T-helper 2 cell treated with Interferon-gamma antibody and Interleukin-4, amounts not matched to agents 5 μg/mL and 100 μg/mL, for 36 hours (primary cell): Measurements from ENCODE around the gene TK2.
"Not testable (repeated sequence)": the region's sequence is repeated elsewhere in the genome, so short reads cannot be mapped to it uniquely, and the experiment has no call there.

Source experiments
- DNase-seq: peaks from one replicate; pipeline ENCODE4 v3.0.0; 2021; ENCODE audit warnings: low spot score
- H3K27ac Mint-ChIP-seq: one replicate; pipeline ENCODE4 v1.8.0; 2021; ENCODE audit warnings: mild to moderate bottlenecking, mixed read lengths
- H3K27me3 Mint-ChIP-seq: one replicate; pipeline ENCODE4 v1.8.0; 2021; ENCODE audit warnings: low read depth, mixed read lengths
- H3K36me3 Mint-ChIP-seq: one replicate; pipeline ENCODE4 v1.8.0; 2021; ENCODE audit warnings: low read depth, mixed read lengths
- H3K4me1 Mint-ChIP-seq: one replicate; pipeline ENCODE4 v1.8.0; 2021; ENCODE audit warnings: low read depth, mixed read lengths
- H3K4me3 Mint-ChIP-seq: one replicate; pipeline ENCODE4 v1.8.0; 2022; ENCODE audit warnings: mild to moderate bottlenecking, moderate library complexity, mixed read lengths
- H3K9me3 Mint-ChIP-seq: one replicate; pipeline ENCODE4 v1.8.0; 2021; ENCODE audit warnings: mixed read lengths

TK2 gene

DNA sequence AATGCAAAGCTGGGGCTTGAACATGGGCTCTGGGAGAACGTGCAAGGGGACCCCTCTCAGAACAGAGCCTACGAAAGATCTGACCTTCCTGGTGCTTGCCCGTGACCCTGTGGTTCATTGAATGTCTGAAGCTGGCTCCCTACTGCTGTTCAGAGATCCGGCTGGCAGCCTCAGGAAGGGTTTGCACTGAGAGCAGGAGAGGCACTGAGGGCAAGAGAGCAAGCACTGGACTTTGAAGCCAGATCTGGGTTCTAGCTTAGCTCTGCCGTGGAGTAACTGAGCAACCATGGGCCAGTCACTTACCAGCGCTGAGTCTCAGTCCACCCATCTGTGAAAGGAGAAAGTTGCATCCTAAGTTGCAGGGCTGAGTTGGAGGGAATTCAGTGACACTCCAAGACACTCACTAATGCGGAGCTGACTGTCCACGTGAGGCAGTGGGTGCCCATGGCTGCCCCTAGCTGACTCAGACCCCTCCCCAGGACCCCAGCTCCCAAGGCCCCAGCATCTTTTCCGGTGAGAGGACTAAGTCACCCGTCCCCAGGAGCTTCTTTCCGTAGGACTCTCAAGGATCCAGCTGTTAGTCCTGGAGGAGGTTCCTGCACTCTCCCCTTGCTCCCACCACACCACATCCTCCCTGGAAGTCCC is 81.5 kb downstream of the TK2 start:
- no peak overlapping the region for H3K27ac Mint-ChIP-seq
- H3K4me1 Mint-ChIP-seq, result no peaks in the 10 kb centered on the region
- no peak for DNase-seq
- H3K9me3 Mint-ChIP-seq, result no peaks in the 10 kb centered on the region
- H3K36me3 Mint-ChIP-seq, result no peaks in the 10 kb centered on the region
- peaks cover 21% of the 10 kb centered on the region for H3K27me3 Mint-ChIP-seq
- H3K4me3 Mint-ChIP-seq, result no peak overlapping the region

DNA sequence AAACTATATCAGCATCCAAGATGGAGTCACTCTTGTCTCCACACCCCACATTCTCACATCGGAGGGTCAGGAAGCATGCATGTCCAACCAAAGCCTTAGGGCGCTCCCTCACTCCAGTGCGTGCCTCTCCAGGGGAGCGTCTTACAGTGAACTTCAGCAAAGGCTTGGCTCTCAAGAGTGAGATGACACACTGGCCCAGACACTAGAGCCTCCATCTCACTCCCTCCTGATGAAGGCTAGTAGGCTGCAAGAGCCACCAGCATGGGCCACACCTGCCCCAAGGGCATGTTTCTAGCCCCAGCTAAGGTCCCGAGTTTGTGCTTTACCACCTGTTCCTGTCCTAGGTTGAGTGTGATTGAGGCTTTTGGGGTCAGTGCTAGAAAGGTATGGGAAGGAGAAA is 82.3 kb downstream of the TK2 start:
- Mint-ChIP-seq H3K4me1 (no peaks in the 10 kb centered on the region), H3K4me3 (no peak overlapping the region), H3K9me3 (no peaks in the 10 kb centered on the region), H3K27ac (no peak overlapping the region), H3K36me3 (no peaks in the 10 kb centered on the region), H3K27me3 (peaks cover 28% of the 10 kb centered on the region)
- DNase-seq, result no peak

DNA sequence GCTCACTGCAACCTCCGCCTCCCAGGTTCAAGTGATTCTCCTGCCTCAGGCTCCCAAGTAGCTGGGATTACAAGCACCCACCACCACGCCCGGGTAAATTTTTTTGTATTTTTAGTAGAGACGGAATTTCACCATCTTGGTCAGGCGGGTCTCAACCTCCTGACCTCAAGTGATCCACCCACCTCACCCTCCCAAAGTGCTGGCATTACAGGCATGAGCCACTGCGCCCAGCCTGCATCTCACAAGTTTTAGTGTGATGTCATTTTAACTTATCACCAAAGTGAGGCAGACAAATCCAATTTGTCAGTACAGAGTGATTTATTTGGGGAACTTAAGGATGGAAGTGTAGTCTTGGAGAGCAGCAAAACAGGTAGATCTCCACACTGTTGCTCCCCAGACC is 83.3 kb downstream of the TK2 start:
- not testable (repeated sequence) for H3K4me1 Mint-ChIP-seq, H3K4me3 Mint-ChIP-seq, H3K9me3 Mint-ChIP-seq, H3K36me3 Mint-ChIP-seq, H3K27ac Mint-ChIP-seq, DNase-seq
- H3K27me3 Mint-ChIP-seq, result peaks cover 37% of the 10 kb centered on the region

DNA sequence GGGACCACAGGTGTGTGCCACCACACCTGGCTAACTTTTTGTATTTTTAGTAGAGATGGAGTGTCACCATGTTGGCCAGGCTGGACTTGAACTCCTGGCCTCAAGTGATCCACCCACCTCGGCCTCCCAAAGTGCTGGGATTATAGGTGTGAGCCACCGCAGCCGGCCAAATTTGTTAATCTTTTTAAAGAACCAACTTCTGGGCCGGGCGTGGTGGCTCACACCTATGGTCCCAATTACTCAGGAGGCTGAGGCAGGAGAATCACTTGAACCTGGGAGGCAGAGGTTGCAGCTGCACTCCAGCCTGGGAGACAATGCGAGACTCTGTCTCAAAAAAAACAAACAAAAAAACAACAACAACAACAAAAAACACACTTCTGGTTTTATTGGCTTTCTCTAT is 84.0 kb downstream of the TK2 start:
- not testable (repeated sequence) for H3K4me3 Mint-ChIP-seq, H3K4me1 Mint-ChIP-seq, H3K9me3 Mint-ChIP-seq, DNase-seq, H3K36me3 Mint-ChIP-seq, H3K27ac Mint-ChIP-seq
- H3K27me3 Mint-ChIP-seq, result peaks cover 39% of the 10 kb centered on the region

DNA sequence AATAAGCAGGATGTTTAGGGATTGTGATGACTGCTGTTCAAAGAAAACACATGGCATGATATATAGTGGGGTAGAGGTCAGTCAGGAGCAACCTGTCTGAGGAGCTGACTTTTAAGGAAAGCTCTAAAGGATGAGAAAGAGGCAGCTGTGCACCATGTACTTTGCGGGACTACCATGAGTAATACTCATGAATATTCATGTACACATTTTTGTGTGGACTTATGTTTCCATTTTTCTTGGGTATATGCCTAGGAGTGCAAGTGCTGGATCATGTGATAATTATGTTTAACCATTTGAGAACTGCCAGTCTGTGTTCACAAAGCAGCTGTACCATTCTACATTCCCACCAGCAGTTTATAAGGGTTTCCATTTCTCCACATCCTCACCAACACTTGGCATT is 87.0 kb downstream of the TK2 start:
- Mint-ChIP-seq H3K9me3 (no peaks in the 10 kb centered on the region), H3K27ac (no peak overlapping the region), H3K27me3 (peaks cover 57% of the 10 kb centered on the region), H3K4me3 (no peak overlapping the region), H3K4me1 (no peaks in the 10 kb centered on the region), H3K36me3 (no peaks in the 10 kb centered on the region)
- no peak for DNase-seq

DNA sequence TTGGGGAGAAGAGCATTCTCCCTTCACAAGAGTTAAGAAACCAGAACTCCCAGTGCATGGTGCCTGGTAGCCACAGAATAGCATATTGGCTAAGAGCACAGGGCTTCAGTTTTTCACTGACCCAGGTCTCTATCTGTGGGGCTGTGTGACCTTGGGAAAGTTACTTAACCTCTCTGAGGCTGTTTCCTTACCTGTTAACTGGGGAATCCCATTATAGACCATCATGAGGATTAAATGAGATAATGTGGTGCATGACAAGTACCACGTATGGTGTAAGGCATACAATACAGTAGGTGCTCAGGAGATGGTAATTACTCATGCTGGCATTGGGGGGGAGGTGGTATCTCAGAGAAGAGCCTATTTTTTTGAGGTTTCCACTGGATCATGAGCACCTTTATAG is 89.2 kb downstream of the TK2 start:
- no peaks in the 10 kb centered on the region for H3K4me1 Mint-ChIP-seq
- H3K4me3 Mint-ChIP-seq, result no peak overlapping the region
- peaks cover 56% of the 10 kb centered on the region for H3K27me3 Mint-ChIP-seq
- no peaks in the 10 kb centered on the region for H3K9me3 Mint-ChIP-seq
- H3K27ac Mint-ChIP-seq, result no peak overlapping the region
- no peak for DNase-seq
- no peaks in the 10 kb centered on the region for H3K36me3 Mint-ChIP-seq

DNA sequence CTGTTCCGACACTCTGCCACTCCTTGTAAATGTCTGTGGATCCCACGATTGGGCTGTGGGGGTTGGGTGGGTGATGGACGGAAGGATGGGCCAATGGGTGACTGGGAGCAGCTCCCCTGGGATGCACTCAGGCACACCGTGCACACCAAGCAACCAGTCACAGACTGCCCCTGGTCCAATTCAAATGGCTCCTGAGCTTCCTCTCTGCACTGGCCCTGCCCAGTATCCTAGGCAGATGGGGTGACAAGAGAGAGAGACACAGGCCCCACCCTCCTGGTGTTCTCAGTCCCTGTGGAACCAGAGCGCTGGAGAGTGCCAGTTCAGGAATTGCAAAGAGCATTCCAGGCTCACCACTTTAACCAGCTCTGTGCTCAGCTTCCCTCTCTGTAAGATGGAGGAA is 90.0 kb downstream of the TK2 start:
- Mint-ChIP-seq H3K36me3 (no peaks in the 10 kb centered on the region), H3K27me3 (peaks cover 55% of the 10 kb centered on the region), H3K4me3 (no peak overlapping the region), H3K9me3 (no peaks in the 10 kb centered on the region), H3K27ac (no peak overlapping the region), H3K4me1 (no peaks in the 10 kb centered on the region)
- no peak for DNase-seq

DNA sequence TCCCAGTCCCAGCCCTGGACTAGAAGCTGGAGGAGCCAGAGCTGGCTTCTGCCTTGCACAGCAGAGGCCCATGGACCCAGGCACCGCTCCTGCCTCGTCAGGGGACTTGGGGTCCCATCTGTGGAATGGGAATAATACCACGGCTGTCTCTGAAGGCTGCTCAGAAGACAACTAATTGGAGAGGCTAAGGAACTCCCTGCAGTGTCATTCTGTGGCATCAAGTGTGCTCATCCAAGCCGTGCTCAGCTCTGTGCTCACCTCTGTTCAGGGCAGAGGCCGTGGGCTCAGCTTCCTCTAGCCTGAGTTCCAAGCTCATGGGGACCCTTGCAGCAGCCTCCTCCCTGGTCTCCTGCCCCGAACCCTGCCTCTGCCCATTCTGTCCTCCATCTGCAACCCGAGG is 91.1 kb downstream of the TK2 start:
- no peaks in the 10 kb centered on the region for H3K36me3 Mint-ChIP-seq
- H3K4me1 Mint-ChIP-seq, result no peaks in the 10 kb centered on the region
- H3K27me3 Mint-ChIP-seq, result peaks cover 51% of the 10 kb centered on the region
- no peak overlapping the region for H3K27ac Mint-ChIP-seq
- H3K4me3 Mint-ChIP-seq, result no peak overlapping the region
- DNase-seq, result no peak
- H3K9me3 Mint-ChIP-seq, result no peaks in the 10 kb centered on the region

DNA sequence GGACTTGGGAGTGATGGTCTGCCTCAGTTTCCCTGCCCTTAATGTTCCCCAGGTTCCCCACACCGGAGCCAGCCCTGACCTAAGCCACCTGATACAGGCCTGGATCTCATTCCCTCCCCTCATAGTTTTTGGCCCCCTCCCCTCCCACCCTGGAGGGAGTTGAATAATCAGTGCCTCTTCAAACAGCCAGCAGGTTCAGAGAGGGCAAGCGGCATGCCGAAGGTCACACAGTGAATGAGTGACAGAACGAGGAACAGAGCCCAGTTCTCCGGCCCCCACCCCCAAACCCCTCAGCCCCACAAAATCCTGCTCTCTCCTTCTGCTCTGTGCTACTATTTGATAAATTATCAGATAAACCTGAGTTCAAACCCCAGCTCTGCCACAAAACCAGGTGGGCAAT is 91.6 kb downstream of the TK2 start:
- no peaks in the 10 kb centered on the region for H3K36me3 Mint-ChIP-seq
- no peak overlapping the region for H3K4me3 Mint-ChIP-seq
- H3K4me1 Mint-ChIP-seq, result no peaks in the 10 kb centered on the region
- H3K27me3 Mint-ChIP-seq, result peaks cover 45% of the 10 kb centered on the region
- no peak overlapping the region for H3K27ac Mint-ChIP-seq
- no peaks in the 10 kb centered on the region for H3K9me3 Mint-ChIP-seq
- DNase-seq, result no peak
